HG03342 (cell line): ENCODE data around the gene ERFE.

Experiments used
- ATAC-seq: cut with Tn5 transposase; IDR thresholded peaks from one replicate; pipeline ENCODE4 v1.9.1; 2021; ENCODE audit warnings: mild to moderate bottlenecking, moderate library complexity; ENCODE audit not compliant: unreplicated experiment

The ERFE gene

GRCh38 chr2:238125127-238125885 is 33.5 kb upstream of the ERFE start:
- no peak for ATAC-seq

- no peak for ATAC-seq
Observed at GRCh38 chr2:238126338-238126737, 32.4 kb upstream of the ERFE start.

- no peak for ATAC-seq
Observed at GRCh38 chr2:238126775-238127164, 32.0 kb upstream of the ERFE start.

- peak; percentile 50 for ATAC-seq
Observed at GRCh38 chr2:238127165-238128060, 31.4 kb upstream of the ERFE start.

- ATAC-seq = no peak
Observed at GRCh38 chr2:238128061-238128440, 30.7 kb upstream of the ERFE start.

GRCh38 chr2:238128534-238129001 is 30.2 kb upstream of the ERFE start:
- ATAC-seq = no peak

GRCh38 chr2:238129166-238130010 is 29.4 kb upstream of the ERFE start:
- ATAC-seq = no peak

GRCh38 chr2:238130111-238130695 is 28.6 kb upstream of the ERFE start:
- no peak for ATAC-seq

- ATAC-seq = no peak
Observed at GRCh38 chr2:238130696-238131628, 27.8 kb upstream of the ERFE start.

GRCh38 chr2:238131761-238132462 is 26.9 kb upstream of the ERFE start:
- ATAC-seq = no peak

- no peak for ATAC-seq
Observed at GRCh38 chr2:238132463-238133450, 26.0 kb upstream of the ERFE start.

GRCh38 chr2:238133499-238134392 is 25.0 kb upstream of the ERFE start:
- ATAC-seq = no peak

- no peak for ATAC-seq
Observed at GRCh38 chr2:238134393-238134785, 24.4 kb upstream of the ERFE start.

GRCh38 chr2:238135601-238136150 is 23.1 kb upstream of the ERFE start:
- ATAC-seq = no peak

- ATAC-seq = no peak
Observed at GRCh38 chr2:238136820-238137537, 21.8 kb upstream of the ERFE start.

- ATAC-seq = no peak
Observed at GRCh38 chr2:238137885-238138284, 20.9 kb upstream of the ERFE start.
